CD4-positive, alpha-beta T cell (primary cell): ENCODE data around the gene TUBB2B. TPM values are rescaled to one million over a fixed set of nuclear protein-coding genes. Genes with fewer than 3 reads are reported as not detected.

Source experiments
- ATAC-seq: fragments of 200-7000 bp; cut with Tn5 transposase; one replicate; pipeline ENCODE4 v1.10.0; 2022; ENCODE audit warnings: mild to moderate bottlenecking; ENCODE audit not compliant: poor library complexity
- CTCF ChIA-PET: fragments of 350-600 bp; sonication (Branson Sonifier 250); formaldehyde crosslinking; loops from one replicate; lab custom pipeline; 2021; ENCODE audit warnings: antibody characterized with exemption, inconsistent platforms; lab: Charles Lee
- POLR2A ChIA-PET: fragments of 350-600 bp; sonication (Branson Sonifier 250); formaldehyde crosslinking; loops from one replicate; lab custom pipeline; 2021; ENCODE audit warnings: antibody characterized with exemption, inconsistent platforms; lab: Charles Lee
- DNase-seq, 14 experiments: peaks; one replicate each; pipeline ENCODE4 v3.0.0-alpha.2; 2013 to 2020; ENCODE audit warnings: mixed read lengths in 2 of 14
- H3K27ac ChIP-seq, 2 donors: one replicate each; pipeline versions ENCODE4 v1.5.1 to v1.7.0; 2013; ENCODE audit warnings: low read length in 2 of 2, low read depth in 1 of 2, mild to moderate bottlenecking in 1 of 2
- H3K27me3 ChIP-seq, 2 experiments: 1 replicate in 1 of 2; 2 replicates in 1 of 2; pipeline versions ENCODE4 v1.6.1 to v1.7.0; 2013; ENCODE audit warnings: low read length in 2 of 2, control low read depth in 1 of 2, mild to moderate bottlenecking in 1 of 2, moderate library complexity in 1 of 2; ENCODE audit not compliant: insufficient read depth in 2 of 2, control insufficient read depth in 1 of 2
- H3K36me3 ChIP-seq: one replicate; pipeline ENCODE4 v1.6.1; 2013; ENCODE audit warnings: low read length, control low read depth; ENCODE audit not compliant: insufficient read depth
- H3K4me1 ChIP-seq: one replicate; pipeline ENCODE4 v1.6.1; 2013; ENCODE audit warnings: low read length, control low read depth; ENCODE audit not compliant: insufficient read depth
- H3K4me3 ChIP-seq: one replicate; pipeline ENCODE4 v1.5.1; 2013; ENCODE audit warnings: mild to moderate bottlenecking, low read length, moderate library complexity
- H3K9me3 ChIP-seq, 2 experiments: 1 replicate in 1 of 2; 2 replicates in 1 of 2; pipeline versions ENCODE4 v1.6.1 to v1.7.0; 2013; ENCODE audit warnings: low read length in 2 of 2, mild to moderate bottlenecking in 2 of 2, control low read depth in 1 of 2, moderate library complexity in 1 of 2; ENCODE audit not compliant: control insufficient read depth in 1 of 2, insufficient read depth in 1 of 2
- H3K27ac Mint-ChIP-seq: one replicate; pipeline ENCODE4 v1.8.0; 2020; ENCODE audit warnings: mixed read lengths
- H3K27me3 Mint-ChIP-seq: one replicate; pipeline ENCODE4 v1.8.0; 2021; ENCODE audit warnings: mixed read lengths
- H3K36me3 Mint-ChIP-seq: one replicate; pipeline ENCODE4 v1.8.0; 2021; ENCODE audit warnings: low read depth, mixed read lengths
- H3K4me1 Mint-ChIP-seq: one replicate; pipeline ENCODE4 v1.8.0; 2021; ENCODE audit warnings: low read depth, mixed read lengths
- H3K4me3 Mint-ChIP-seq: one replicate; pipeline ENCODE4 v1.8.0; 2020; ENCODE audit warnings: mild to moderate bottlenecking, mixed read lengths
- H3K9me3 Mint-ChIP-seq: one replicate; pipeline ENCODE4 v1.8.0; 2020; ENCODE audit warnings: mixed read lengths
- intact Hi-C, 2 experiments: fragments of 100-400 bp; cut with DNase I in 1 of 2; cut with micrococcal nuclease in 1 of 2; formaldehyde crosslinking; loops; one replicate each; pipeline versions ENCODE4 v1.15.1 to v1.9.0; 2023 to 2025; cut with DNase I, micrococcal nuclease
- total RNA-seq, 174 experiments: library from RNA in 2 of 174; stranded (reverse) in 2 of 174; gene quantifications; one replicate each; pipeline ENCODE4 v1.2.3 and lab custom pipeline; 2021 to 2026
- TF ChIP-seq, protein P1 (sequence below): fragments of 200-600 bp; IDR thresholded peaks from one replicate; pipeline ENCODE4 v1.8.0; 2022; ENCODE audit warnings: antibody characterized with exemption, mild to moderate bottlenecking

Gene TUBB2B
- total RNA-seq, 2 experiments from 2014 or later: not detected

DNA sequence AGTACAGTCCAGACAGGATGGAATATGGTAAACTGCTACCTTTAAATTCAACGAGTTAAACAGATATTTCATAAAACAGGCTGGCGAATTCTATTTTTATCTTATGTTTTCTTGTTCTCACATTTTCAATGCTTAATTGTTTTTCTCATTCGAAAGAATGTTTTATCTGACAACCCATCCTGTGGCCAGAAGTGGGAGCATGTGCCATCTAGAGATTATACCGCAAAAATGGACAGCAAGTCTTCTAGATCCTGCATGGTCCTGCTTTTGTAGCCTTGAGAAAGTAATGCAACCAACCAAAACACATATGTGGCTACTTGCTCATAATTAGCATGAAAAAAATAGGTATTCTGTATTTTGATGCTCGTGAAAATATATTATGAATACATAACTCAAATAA lies 30.7 kb downstream of the TUBB2B start:
- intact Hi-C loops: no loop called here
- ATAC-seq: no peak
- ChIA-PET CTCF (no interaction called here), POLR2A (no interaction called here)
- H3K27ac Mint-ChIP-seq: no peak overlapping the region
- H3K36me3 Mint-ChIP-seq: no peaks in the 10 kb centered on the region
- H3K4me3 Mint-ChIP-seq: no peak overlapping the region
- no peak overlapping the region for H3K4me3 ChIP-seq
- H3K9me3 Mint-ChIP-seq: no peaks in the 10 kb centered on the region
- H3K9me3 ChIP-seq: no peaks in the 10 kb centered on the region
- H3K27ac ChIP-seq: no peak overlapping the region
- peaks cover 14% of the 10 kb centered on the region for H3K27me3 Mint-ChIP-seq
- DNase-seq: no peak
- H3K4me1 Mint-ChIP-seq: no peaks in the 10 kb centered on the region
- TF ChIP-seq, protein P1, sequence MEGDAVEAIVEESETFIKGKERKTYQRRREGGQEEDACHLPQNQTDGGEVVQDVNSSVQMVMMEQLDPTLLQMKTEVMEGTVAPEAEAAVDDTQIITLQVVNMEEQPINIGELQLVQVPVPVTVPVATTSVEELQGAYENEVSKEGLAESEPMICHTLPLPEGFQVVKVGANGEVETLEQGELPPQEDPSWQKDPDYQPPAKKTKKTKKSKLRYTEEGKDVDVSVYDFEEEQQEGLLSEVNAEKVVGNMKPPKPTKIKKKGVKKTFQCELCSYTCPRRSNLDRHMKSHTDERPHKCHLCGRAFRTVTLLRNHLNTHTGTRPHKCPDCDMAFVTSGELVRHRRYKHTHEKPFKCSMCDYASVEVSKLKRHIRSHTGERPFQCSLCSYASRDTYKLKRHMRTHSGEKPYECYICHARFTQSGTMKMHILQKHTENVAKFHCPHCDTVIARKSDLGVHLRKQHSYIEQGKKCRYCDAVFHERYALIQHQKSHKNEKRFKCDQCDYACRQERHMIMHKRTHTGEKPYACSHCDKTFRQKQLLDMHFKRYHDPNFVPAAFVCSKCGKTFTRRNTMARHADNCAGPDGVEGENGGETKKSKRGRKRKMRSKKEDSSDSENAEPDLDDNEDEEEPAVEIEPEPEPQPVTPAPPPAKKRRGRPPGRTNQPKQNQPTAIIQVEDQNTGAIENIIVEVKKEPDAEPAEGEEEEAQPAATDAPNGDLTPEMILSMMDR: no peak
- no peaks in the 10 kb centered on the region for H3K4me1 ChIP-seq
- H3K36me3 ChIP-seq: no peaks in the 10 kb centered on the region
- peaks cover 0 to 8% of the 10 kb centered on the region in 2 experiments for H3K27me3 ChIP-seq

DNA sequence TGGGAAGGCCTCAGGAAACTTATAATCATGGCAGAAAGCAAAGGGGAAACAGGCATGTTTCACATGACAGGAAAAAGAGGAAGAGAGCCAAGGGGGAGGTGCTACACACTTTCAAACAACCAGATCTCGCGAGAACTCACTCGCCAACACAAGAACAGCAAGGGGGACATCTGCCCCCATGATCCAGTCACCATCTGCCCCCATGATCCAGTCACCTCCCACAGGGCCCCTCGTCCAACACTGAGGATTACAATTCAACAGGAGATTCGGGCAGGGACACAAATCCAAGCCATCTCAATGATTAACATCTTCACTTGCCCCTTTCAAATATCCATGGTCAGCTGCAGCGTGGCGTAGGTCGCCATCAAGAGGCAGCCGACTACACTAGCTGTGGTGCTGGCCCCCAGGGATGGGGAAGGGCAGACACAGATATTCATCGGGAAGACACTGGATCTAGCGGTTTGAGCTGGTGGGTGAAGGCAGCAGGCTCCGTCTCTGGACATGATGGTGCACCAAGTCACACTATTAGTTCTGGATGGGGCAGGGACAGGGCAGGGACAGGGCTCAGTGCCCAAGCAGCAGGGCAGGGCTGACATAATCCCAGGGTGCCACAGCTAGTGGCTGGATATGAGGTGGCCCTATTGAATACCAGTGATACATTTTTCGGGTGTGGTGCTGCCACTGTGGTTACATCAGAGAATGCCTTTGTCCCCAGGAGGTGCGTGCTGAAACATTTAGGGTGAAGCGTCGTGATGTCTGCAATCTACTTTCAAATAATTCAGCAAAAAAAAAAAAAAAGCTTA lies 31.6 kb downstream of the TUBB2B start:
- Histone ChIP-seq H3K4me3 (no peak overlapping the region), H3K27me3 (peaks cover 0 to 8% of the 10 kb centered on the region in 2 experiments), H3K4me1 (no peaks in the 10 kb centered on the region), H3K36me3 (no peaks in the 10 kb centered on the region), H3K9me3 (no peaks in the 10 kb centered on the region), H3K27ac (no peak overlapping the region)
- Mint-ChIP-seq H3K27me3 (peaks cover 17% of the 10 kb centered on the region), H3K4me3 (no peak overlapping the region), H3K9me3 (no peaks in the 10 kb centered on the region), H3K4me1 (no peaks in the 10 kb centered on the region), H3K36me3 (no peaks in the 10 kb centered on the region), H3K27ac (no peak overlapping the region)
- ChIA-PET POLR2A (no interaction called here), CTCF (no interaction called here)
- DNase-seq (peak in 2 of 14 experiments; percentile 1 to 5), ATAC-seq (no peak)
- TF ChIP-seq, protein P1: no peak
- intact Hi-C loops: no loop called here

DNA sequence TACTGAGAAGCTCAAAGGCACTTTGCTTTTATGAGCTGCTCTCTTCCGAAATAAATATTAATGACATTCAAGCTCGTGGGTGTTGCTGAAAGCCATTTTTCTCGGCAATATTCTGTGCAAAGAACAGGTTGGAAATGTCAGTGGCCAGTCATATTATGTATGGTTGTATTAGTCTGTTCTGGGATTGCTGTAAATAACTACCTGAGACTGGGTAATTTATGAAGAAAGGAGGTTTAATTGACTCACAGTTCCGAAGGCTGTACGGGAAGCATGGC lies 32.1 kb downstream of the TUBB2B start:
- CTCF ChIA-PET: no interaction called here
- no peak overlapping the region for H3K27ac ChIP-seq

More for the DNA sequence above, 32.1 kb downstream of the TUBB2B start:
- H3K4me3 ChIP-seq: no peak overlapping the region
- no peaks in the 10 kb centered on the region for H3K36me3 ChIP-seq
- no peaks in the 10 kb centered on the region for H3K4me1 ChIP-seq
- H3K27ac Mint-ChIP-seq: no peak overlapping the region
- TF ChIP-seq, protein P1: no peak
- H3K27me3 ChIP-seq: peaks cover 0 to 5% of the 10 kb centered on the region in 2 experiments
- H3K27me3 Mint-ChIP-seq: peaks cover 18% of the 10 kb centered on the region
- no peaks in the 10 kb centered on the region for H3K9me3 Mint-ChIP-seq
- POLR2A ChIA-PET: no interaction called here
- no peaks in the 10 kb centered on the region for H3K4me1 Mint-ChIP-seq
- H3K4me3 Mint-ChIP-seq: no peak overlapping the region
- no peaks in the 10 kb centered on the region for H3K36me3 Mint-ChIP-seq
- H3K9me3 ChIP-seq: no peaks in the 10 kb centered on the region
- intact Hi-C loops: no loop called here
- DNase-seq: no peak
- no peak for ATAC-seq
